ENCODE measurements around the gene SUPT16H. TPM values are rescaled to one million over a fixed set of nuclear protein-coding genes. Genes with fewer than 3 reads are reported as not detected.

Gene SUPT16H
- total RNA-seq, 1 experiment from 2014 or later = 196 TPM

DNA sequence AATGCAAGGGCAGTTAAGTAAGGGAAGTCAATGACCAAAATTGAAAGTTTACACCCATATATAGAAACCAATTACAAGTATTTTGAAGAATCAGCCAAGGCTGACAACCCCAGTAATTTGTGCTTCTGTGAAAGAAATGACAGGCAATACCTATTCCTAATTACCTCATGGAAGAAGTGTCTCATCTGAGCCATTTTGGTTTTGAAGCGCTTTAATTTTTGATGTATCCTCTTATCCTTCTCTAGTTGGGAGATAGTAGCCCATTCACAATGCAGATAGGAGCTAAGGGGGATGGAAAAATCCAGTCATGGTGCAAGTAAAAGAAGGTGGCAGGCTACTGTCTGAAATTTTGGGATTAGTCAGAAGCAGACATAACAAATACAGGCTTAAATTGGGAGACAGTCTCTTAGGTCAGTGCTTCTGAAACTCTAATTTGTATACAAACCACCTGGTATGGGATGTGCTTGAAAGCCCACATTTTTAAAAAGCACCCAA is 30.4 kb upstream of the SUPT16H start:
- no peak overlapping the region for H3K27ac ChIP-seq (ENCODE audit: low read depth, low read length, poor library complexity, severe bottlenecking)
- BruUV-seq (replicated peaks) = no TSS peak
- intact Hi-C loops (cut with micrococcal nuclease; ENCODE audit: unreplicated experiment) = no loop called here
- H3K27me3 ChIP-seq (replicated peaks; ENCODE audit: insufficient read depth, low read depth, low read length, poor library complexity) = no peaks in the 10 kb centered on the region
- peaks cover 78% of the 10 kb centered on the region for H3K36me3 ChIP-seq (ENCODE audit: insufficient read depth, low read length, poor library complexity, severe bottlenecking)
- TF ChIP-seq EZH2 (IDR thresholded peaks at IDR 0.05; ENCODE audit: borderline replicate concordance, low read depth, low read length, poor library complexity, severe bottlenecking) = no peak
- TF ChIP-seq, protein P1, sequence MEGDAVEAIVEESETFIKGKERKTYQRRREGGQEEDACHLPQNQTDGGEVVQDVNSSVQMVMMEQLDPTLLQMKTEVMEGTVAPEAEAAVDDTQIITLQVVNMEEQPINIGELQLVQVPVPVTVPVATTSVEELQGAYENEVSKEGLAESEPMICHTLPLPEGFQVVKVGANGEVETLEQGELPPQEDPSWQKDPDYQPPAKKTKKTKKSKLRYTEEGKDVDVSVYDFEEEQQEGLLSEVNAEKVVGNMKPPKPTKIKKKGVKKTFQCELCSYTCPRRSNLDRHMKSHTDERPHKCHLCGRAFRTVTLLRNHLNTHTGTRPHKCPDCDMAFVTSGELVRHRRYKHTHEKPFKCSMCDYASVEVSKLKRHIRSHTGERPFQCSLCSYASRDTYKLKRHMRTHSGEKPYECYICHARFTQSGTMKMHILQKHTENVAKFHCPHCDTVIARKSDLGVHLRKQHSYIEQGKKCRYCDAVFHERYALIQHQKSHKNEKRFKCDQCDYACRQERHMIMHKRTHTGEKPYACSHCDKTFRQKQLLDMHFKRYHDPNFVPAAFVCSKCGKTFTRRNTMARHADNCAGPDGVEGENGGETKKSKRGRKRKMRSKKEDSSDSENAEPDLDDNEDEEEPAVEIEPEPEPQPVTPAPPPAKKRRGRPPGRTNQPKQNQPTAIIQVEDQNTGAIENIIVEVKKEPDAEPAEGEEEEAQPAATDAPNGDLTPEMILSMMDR (conservative IDR thresholded peaks at IDR 0.05; ENCODE audit: low read depth, low read length) = no peak
- H3K4me1 ChIP-seq (ENCODE audit: insufficient read depth, low read length, poor library complexity, severe bottlenecking) = no peaks in the 10 kb centered on the region
- ChIA-PET CTCF (no interaction called here), POLR2A (ENCODE audit: low non-redundant PET) (no interaction called here)
- no peak for DNase-seq (ENCODE audit: low spot score)
- no peak overlapping the region for H3K4me3 ChIP-seq (ENCODE audit: low read depth, low read length, poor library complexity, severe bottlenecking)
- no peaks in the 10 kb centered on the region for H3K9me3 ChIP-seq (ENCODE audit: low read depth, low read length, poor library complexity, severe bottlenecking)

DNA sequence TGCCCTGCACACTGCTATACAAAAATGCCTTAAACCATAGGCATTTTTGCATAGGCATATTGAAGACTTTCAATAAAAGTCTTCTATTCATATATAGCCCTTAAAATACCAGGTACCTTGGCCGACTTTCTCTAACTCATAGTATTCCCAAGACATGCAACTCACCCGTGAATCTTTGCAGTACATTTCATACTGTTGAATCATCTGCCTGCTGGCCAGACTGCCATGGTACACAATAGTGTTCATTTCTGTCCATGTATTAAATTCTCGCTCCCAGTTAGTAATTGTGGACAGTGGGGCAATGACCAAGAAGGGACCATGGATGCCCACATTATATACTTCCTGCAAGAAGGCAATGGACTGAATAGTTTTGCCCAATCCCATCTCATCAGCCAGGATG is 24.3 kb upstream of the SUPT16H start:
- no peak for DNase-seq (ENCODE audit: low spot score)
- H3K36me3 ChIP-seq (ENCODE audit: insufficient read depth, low read length, poor library complexity, severe bottlenecking) = peaks cover 99% of the 10 kb centered on the region
- H3K27ac ChIP-seq (ENCODE audit: low read depth, low read length, poor library complexity, severe bottlenecking) = no peak overlapping the region
- no peaks in the 10 kb centered on the region for H3K9me3 ChIP-seq (ENCODE audit: low read depth, low read length, poor library complexity, severe bottlenecking)
- POLR2A ChIA-PET (ENCODE audit: low non-redundant PET) = no interaction called here
- no peaks in the 10 kb centered on the region for H3K4me1 ChIP-seq (ENCODE audit: insufficient read depth, low read length, poor library complexity, severe bottlenecking)
- BruUV-seq (replicated peaks) = no TSS peak
- TF ChIP-seq, protein P1 (conservative IDR thresholded peaks at IDR 0.05; ENCODE audit: low read depth, low read length) = no peak
- TF ChIP-seq EZH2 (IDR thresholded peaks at IDR 0.05; ENCODE audit: borderline replicate concordance, low read depth, low read length, poor library complexity, severe bottlenecking) = no peak
- no peak overlapping the region for H3K4me3 ChIP-seq (ENCODE audit: low read depth, low read length, poor library complexity, severe bottlenecking)
- no peaks in the 10 kb centered on the region for H3K27me3 ChIP-seq (replicated peaks; ENCODE audit: insufficient read depth, low read depth, low read length, poor library complexity)
- intact Hi-C loops (cut with micrococcal nuclease; ENCODE audit: unreplicated experiment) = loop anchor here (5.0 kb wide), 1 partner anchor 51 kb away; no protein-coding TSS in a partner anchor
- CTCF ChIA-PET = no interaction called here

DNA sequence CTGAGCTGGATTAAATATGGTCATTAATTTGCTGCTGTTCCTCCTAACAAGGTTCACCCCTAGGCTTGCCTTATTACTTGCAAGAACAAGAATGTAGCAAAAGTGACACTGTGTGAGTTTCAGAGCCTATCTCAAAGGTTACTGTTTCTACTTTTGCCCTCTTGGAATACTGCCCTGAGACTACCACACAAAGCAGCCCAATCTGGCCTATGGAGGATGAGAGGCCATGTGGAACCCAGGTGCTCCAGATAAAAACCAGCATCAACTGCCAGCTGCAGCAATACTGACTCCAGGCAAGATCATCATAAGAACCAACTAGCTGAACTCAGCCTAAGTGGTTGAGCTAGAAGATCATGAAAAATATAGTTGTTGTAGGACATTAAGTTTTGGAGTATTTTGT is 22.4 kb upstream of the SUPT16H start:
- CTCF ChIA-PET = no interaction called here
- no peaks in the 10 kb centered on the region for H3K4me1 ChIP-seq (ENCODE audit: insufficient read depth, low read length, poor library complexity, severe bottlenecking)
- no peaks in the 10 kb centered on the region for H3K27me3 ChIP-seq (replicated peaks; ENCODE audit: insufficient read depth, low read depth, low read length, poor library complexity)
- peaks cover 100% of the 10 kb centered on the region for H3K36me3 ChIP-seq (ENCODE audit: insufficient read depth, low read length, poor library complexity, severe bottlenecking)
- no peak overlapping the region for H3K4me3 ChIP-seq (ENCODE audit: low read depth, low read length, poor library complexity, severe bottlenecking)
- H3K27ac ChIP-seq (ENCODE audit: low read depth, low read length, poor library complexity, severe bottlenecking) = no peak overlapping the region
- POLR2A ChIA-PET (ENCODE audit: low non-redundant PET) = no interaction called here
- TF ChIP-seq EZH2 (IDR thresholded peaks at IDR 0.05; ENCODE audit: borderline replicate concordance, low read depth, low read length, poor library complexity, severe bottlenecking) = no peak
- TF ChIP-seq, protein P1 (conservative IDR thresholded peaks at IDR 0.05; ENCODE audit: low read depth, low read length) = no peak
- H3K9me3 ChIP-seq (ENCODE audit: low read depth, low read length, poor library complexity, severe bottlenecking) = no peaks in the 10 kb centered on the region
- DNase-seq (ENCODE audit: low spot score) = no peak
- intact Hi-C loops (cut with micrococcal nuclease; ENCODE audit: unreplicated experiment) = loop anchor here (5.0 kb wide), 1 partner anchor 49 kb away; no protein-coding TSS in a partner anchor
- BruUV-seq (replicated peaks) = no TSS peak

Data from A673 (cell line).